Vagina (tissue), 2 donors: ENCODE measurements around the gene RNF187.

Experiments
- CTCF ChIP-seq, 3 experiments: fragments of 450-650 bp in 2 of 3; fragments of 200-600 bp in 1 of 3; sonication (generic) in 1 of 3; IDR thresholded peaks; one replicate each; pipeline ENCODE4 v1.5.1; 2017 to 2019; ENCODE audit warnings: antibody characterized with exemption in 3 of 3, mild to moderate bottlenecking in 2 of 3, moderate library complexity in 2 of 3
- POLR2A ChIP-seq, 2 donors: fragments of 450-650 bp; IDR thresholded peaks; one replicate each; pipeline ENCODE4 v1.6.1; 2017; ENCODE audit warnings: antibody characterized with exemption in 2 of 2, mild to moderate bottlenecking in 2 of 2, moderate library complexity in 2 of 2
- POLR2AphosphoS5 ChIP-seq, 2 donors: sonication (generic); formaldehyde crosslinking; IDR thresholded peaks; one replicate each; pipeline ENCODE4 v1.9.0; 2017; ENCODE audit warnings: antibody characterized with exemption in 2 of 2, mild to moderate bottlenecking in 2 of 2, low read depth in 1 of 2; ENCODE audit not compliant: insufficient read depth in 1 of 2

DNA sequence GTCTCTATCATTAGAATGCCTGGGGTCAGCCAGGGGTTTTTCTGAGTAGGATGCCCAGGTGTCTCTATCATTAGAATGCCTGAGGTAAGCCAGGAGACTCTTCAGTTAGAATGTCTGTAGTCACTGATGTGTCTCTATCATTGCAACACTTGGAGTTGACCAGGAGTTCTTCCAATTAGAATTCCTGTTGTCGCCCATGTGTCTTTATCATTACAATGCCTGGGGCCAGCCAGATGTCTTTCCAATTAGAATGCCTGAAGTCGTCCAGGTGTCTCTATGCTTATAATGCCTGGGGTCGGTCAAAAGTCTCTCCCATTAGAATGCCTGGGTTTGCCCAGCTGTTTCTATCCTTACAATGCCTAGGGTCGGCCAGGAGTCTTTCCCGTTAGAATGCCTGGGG, 55.8 kb downstream of the RNF187 start:
- TF ChIP-seq POLR2A (IDR thresholded peaks at IDR 0.05) (no peak), CTCF (IDR thresholded peaks at IDR 0.05) (no peak), POLR2AphosphoS5 (IDR thresholded peaks at IDR 0.05; ENCODE audit: insufficient read depth in 1 of 2, low read depth in 1 of 2) (no peak)
